COLO668 (cell line): ENCODE data around the gene SOX12.
"Not testable (repeated sequence)": the region's sequence is repeated elsewhere in the genome, so short reads cannot be mapped to it uniquely, and the experiment has no call there.

Source experiments
- DNase-seq: peaks from one replicate; lab custom pipeline; 2025; ENCODE audit not compliant: unreplicated experiment; lab: John Stamatoyannopoulos, UW

The SOX12 gene

DNA sequence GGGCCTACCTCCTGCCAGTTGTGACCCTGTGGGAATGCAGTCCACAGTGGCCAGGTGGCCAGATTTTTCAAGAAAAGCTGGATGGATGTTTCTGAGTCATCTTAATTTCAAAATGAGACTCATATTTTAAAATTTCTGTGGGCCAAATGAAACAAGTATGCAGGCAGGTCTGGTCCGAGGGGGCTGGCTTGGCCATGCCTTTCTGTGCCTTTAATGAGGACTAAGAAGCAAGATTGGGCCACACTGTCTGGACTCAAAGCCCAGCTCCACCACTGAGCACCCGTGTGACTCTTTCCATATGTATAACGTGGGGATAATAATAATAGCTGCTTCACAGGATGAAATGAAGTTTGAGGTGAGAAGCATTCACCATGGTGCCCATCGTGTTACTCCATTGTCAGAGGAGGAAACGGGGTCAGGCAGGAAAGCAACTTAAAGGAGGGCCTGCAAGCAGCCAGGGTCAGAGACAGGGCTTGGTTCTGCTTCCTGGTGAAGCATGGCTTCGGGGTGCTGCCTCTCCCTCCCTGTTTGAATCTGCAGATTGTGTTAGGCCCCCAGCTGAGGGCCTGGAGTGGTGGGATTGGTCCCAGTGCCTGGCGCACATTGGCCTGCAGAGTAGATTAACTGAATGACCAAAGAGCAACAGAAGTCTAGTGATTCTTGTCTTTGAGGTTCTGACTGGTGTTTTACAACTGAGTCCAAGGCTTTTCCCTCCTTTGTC lies 3.8 kb downstream of the SOX12 start:
- no peak for DNase-seq

GRCh38 chr20:329851-330232 lies 4.5 kb downstream of the SOX12 start:
- peak; percentile 89 for DNase-seq

- peak; percentile 36 for DNase-seq
These were observed 5.1 kb downstream of the SOX12 start for GRCh38 chr20:330233-331149.

DNA sequence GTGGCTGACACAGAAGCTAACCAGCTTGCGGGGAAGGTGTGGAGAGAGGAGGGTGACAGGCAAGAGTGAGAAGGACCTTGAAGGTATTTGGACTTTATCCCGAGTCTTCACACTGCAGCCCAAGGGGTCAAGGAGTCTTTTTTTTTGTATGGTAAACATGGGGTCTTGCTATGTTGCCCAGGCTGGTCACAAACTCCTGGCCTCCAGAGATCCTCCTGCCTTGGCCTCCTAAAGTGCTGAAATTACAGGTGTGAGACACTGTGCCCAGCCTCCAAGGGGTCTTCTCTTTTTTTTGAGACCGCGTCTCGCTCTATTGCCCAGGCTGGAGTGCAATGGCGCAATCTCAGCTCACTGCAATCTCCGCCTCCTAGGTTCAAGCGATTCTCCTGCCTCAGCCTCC lies 9.2 kb downstream of the SOX12 start:
- no peak for DNase-seq

DNA sequence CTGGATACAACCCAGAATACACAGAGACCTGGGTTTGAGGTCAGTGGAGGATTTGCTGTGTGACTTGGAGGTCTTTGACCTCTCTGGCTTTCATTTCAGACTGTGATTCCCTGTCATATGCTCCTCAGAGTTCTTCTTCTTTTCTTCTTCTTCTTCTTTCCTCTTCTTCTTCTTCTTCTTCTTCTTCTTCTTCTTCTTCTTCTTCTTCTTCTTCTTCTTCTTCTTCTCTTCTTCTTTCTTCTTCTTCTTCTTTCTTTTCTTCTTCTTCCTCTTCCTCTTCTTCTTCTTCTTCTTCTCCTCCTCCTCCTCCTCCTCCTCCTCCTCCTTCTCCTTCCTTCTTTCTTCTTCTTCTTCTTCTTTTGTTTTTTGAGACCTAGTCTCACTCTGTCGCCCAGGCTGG lies 10.7 kb downstream of the SOX12 start:
- DNase-seq: not testable (repeated sequence)

DNA sequence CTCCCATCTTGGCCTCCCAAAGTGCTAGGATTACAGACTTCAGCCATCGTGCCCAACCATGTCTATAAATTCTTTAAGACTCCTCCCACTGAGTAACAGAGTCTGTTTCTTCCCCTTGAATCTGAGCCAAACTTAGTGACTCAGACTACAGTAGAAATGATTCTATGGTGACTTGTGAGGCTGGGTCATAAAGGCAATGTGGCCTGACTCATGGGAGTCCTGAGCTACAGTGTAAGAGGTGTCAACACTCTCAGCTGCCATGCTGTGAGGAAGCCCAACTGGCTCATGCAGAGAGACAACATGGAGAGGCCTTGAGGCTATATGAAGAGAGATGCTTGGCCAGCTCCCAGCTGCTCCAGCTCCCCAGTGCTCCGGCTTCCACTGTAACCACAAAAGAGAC lies 16.3 kb downstream of the SOX12 start:
- DNase-seq: no peak

DNA sequence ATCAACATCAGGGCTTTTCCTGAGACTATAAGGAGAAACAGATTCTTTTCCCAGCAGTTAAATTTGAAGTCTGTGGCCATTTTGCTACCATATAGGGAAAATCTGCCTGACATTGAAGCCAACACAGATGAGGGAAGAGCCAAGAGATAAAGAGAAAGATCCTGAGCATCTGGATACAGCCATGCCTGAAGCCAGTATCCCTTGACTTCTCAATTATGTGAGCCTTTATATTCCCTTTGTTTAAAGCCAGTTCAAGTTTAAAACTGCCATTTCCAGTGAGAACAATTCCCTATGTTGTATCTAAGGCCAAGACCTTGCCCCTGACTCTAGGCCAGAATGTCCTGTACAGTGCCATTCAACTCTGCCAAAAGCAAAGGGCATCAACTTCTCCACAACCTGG lies 17.8 kb downstream of the SOX12 start:
- DNase-seq: no peak

DNA sequence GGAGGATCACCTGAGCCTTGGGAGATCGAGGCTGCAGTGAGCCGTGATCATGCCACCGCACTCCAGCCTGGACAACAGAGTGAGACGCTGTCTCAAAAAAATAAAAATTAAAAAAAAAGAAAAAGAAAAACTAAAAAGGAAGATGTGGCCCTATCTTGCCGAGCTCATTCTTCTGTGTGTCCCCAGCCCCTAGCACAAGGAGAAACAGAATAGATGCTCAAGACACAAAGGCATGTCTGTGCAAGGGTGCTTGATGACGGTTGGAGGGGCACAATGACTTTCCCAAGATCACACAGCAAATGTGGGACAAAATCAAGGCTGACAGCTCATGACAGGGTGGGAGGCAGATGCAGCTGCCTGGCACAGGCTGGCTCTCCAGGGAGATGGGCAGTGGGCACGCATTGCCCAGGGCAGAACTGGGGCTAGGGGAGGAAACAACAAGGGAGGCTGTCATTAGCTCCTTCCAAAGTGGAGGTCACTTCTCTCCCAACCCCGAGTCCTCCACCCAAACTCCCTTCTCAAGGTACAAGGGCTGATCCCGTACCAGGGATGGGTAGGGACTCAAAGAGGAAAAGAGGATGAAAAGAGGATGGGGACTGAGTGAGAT lies 20.8 kb downstream of the SOX12 start:
- no peak for DNase-seq

DNA sequence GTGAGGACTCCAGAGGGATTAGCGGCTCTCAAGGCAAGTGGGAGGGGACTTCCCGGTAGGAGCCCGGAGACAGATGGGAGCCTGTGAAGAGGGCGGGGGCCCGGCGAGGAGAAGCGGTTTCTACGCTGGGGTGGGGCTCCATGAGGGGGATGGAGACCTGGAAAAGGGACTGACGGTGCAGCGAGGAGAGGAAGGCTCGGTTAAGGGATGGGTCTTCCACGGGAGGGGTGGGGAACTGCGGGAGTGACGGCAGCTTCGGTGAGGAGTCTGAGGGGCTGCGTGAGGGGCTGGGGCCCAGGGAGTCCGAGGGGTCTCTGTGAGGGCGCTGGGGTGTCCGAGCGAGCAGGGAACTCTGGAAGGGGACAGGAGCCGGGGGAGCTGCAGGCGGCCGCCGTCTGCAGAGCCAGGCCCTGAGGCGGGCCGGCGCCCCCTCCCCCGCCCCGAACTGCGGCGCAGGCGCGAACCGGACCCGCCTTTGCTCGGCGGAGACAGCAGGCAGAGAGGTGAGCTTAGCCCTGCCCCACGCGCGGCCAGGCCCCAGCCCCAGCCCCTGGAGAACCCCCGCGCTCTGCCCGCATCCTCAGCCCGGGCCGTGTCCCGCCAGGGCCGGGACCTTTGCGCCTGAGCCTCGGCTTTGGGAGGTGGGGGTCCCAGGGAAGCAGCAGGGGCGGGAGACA lies 21.4 kb downstream of the SOX12 start, which contains the start of gene NRSN2:
NRSN2 (plus strand) TSS at position 472 of the 677 bp plus-strand sequence. CDS start 2,533 bp downstream, outside the sequence.
- peak; percentile 79 for DNase-seq

- DNase-seq: no peak
These were observed 21.9 kb downstream of the SOX12 start for GRCh38 chr20:347317-347639.

GRCh38 chr20:347640-348484 lies 22.5 kb downstream of the SOX12 start:
- peak; percentile 94 for DNase-seq

DNA sequence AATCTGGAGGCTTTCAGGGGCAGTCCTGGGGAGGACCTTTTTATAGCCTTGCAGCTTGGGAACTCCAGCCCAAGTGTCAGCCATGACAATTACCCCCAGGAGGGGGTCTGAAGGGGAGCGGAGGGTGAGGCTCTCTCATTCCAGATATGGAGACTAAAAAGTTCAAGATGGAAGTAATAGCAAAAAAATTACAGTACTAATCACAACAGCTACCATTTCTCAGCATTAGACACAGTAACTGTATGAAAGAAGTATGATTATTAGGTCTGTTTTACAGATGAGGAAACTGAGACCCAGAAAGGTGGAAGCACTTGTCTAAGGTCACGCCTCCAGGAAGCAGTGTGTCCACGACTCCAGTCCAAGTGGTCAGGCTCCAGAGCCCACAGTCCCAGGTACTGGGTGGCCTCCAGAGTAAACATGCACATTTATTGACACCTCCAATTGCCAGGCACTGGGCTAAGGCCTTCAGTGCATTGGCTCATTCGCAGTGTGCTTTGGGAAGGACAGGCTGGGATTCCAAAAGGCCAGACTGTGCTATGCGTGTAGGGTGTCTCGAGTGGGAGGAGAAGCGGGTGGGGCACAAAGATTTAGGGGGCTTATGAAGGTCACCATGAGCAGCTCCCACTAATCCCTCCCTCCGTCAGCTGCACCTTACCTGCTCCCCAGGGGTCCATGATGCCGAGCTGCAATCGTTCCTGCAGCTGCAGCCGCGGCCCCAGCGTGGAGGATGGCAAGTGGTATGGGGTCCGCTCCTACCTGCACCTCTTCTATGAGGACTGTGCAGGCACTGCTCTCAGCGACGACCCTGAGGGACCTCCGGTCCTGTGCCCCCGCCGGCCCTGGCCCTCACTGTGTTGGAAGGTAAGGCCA lies 23.9 kb downstream of the SOX12 start:
- DNase-seq: no peak

GRCh38 chr20:353166-353565 lies 27.8 kb downstream of the SOX12 start:
- DNase-seq: no peak

DNA sequence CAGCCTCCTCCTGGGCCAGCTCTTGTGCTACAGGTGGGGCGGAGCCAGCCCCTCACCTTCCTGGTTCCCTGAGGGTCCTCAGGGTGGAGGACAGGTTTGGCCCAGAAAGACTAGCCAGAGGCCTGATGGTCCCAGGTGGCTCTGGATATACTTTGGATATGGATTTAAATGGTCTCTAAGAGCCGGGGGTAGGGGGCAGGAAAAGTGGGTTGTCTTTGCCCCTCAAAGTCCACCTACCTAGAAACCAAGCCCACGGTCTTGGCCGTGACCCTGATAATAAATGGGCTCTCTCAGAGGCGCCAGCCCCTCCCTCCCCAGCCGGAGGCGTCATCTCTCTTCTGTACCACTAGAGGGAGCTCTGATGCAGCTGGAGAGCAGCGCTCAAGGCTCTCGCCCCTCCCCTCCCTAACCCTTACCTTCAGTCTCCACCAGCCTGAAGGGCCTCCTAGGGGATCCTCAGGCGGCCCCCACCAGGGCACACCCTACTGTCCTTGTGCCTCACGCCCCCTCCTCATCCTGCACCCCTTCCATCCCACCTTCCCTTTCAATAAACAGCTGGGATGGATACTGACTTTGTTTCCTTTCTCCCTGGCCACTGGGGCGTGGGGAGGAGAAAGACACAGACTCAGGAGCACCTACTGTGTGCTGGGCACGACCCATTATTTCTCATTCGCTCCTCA lies 29.1 kb downstream of the SOX12 start:
- peak; percentile 75 for DNase-seq

GRCh38 chr20:356154-356553 lies 30.8 kb downstream of the SOX12 start:
- not testable (repeated sequence) for DNase-seq

DNA sequence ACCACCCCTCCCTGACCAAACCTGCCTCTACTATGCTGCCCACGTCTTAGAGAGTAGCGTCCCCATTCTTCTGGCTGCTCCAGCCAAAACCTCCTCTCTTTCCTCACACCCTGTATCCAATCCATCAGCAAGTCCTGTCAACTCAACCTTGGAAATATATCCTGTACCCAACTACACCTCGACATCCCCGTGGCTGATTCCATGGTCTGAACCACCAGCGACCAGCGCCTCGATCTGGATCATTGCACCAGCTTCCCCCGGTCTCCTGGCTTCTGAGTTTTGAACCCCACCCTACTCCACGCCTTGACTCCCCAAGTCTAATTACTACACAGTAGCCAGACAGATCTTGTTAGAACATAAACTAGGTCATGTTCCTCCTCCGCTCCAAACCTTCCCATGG lies 31.4 kb downstream of the SOX12 start:
- DNase-seq: no peak

- no peak for DNase-seq
These were observed 33.7 kb downstream of the SOX12 start for GRCh38 chr20:358891-359555.

DNA sequence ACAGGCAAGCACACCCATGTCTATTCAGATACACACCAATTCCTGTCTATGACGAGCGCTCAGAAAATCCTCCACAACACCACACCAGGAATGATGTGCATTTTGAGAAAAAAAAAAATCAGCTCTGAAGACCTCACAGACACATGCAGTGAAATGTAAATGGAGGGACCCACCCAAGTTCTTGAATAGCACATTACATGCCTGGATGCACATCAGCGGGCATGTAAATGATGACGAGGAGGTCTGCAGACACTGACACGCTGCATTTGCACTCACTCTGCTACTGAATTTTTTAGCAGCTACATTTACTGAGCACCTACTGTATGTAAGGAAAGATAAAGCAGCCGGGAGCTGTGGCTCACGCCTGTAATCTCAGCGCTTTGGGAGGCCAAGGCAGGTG lies 36.2 kb downstream of the SOX12 start:
- peak; percentile 42 for DNase-seq
